ENCODE results near the gene MAFG.

The MAFG gene

DNA sequence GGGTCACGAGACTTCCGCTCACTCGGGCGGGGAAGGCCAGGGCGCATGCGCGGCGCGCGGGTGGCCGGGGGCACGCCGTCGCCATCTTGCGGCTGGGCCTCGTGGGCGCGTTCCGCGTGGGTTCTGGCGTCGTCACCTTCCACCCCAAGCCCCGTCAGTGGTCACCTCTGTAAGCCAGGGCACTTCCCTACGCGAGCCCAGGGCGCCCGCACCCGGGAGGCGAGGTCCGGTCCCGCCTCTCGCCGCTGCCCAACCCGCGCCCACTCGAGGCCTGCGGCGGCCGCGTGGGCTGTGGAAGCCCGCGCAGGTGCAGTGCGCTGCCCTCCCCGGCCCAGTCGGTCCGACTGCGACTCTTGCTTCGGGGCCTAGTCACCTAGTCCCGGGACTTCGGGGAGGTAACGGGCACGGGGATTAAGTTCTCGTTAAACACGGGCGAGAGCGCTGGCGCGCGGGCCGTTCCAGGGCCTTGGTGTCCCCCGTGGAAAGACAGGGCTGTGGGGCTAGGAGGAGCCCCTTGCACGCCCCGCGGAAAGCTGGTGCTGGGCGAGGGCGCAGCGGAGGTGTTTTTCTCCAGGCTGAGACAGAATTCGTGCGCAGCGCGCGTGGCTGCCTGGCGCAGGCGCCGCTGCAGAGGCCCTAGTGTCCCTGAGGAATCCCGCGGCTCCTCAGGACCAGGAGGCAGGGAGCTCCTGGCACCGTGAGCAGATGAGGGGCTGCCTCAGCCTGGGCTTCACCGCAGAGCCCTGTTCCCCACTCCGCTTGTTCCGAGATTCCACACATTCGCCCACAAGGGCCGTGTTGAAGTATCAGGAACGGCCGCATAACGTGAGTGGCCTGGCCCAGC, 55.9 kb downstream of the MAFG start:
- peak; percentile 97 for DNase-seq (ENCODE audit: extremely low spot score, insufficient read length, low read depth)
- peak; percentile 58 for FAIRE-seq

DNA sequence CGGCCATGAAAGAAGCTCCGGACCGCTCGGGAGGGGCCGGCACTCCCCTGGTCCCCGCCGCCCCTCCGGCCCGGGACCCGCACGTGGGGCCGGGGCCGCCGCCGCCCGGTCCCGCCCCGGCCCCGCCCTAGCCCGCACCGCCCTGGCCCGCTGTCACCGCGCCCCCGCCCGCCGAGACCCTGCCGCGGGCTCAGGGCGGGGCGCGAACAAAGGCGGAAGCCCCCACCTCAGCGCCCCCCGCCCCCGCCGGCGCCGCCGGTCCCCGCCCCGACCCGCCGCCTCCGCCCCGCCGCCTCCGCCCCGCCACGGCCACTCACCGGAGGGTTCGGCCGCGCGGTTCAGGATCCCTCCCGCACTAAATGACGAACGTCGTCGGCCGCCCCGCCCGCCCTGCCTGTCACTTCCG, 56.6 kb downstream of the MAFG start, which contains the start of gene ARHGDIA:
TSS of gene ARHGDIA (minus strand) at position 357 of the 406 bp plus-strand sequence. CDS start 1,407 bp downstream, outside the sequence.
- DNase-seq (ENCODE audit: extremely low spot score, insufficient read length, low read depth) (no peak), FAIRE-seq (no peak)

DNA sequence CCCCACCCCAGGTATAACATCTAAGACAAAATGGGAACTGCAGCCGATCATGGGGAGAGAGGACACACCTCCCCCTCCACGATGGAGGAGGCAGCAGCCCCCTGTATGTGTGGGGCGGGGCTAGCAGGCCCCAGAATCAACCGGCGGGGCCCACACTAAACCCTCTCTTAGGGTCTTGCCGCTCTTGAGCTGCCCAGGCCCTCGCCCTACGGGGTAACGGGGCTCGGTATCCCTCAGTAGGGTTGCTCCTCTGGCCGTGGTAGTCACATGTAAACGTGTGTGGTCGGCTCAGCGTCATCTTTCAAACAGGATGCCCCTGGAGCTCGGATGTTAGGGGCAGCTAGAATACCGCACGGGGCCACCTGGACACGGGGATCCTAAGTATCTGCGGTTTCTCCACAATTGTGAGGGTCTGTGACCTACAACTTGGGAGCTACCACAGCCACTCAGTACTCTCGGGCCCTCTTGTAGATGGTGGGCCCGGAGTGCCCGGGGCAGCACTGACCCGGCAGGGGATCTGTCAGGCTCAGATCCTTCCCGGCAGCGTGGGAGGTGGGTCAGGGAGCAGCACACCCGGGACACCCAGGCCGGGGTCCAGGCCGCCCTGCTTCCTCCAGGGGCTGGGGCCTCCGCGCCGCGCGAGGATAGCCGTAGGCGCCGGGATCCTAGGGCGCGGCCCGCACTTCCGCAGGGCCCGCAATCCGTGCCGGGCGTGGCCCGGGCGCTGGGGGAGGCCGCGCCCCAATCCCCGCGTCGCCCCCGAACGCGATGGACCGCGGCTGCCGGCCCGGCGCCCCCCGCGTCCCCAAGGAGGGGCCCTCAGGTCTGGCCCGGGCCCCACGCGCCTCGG, 57.2 kb downstream of the MAFG start:
- no peak for DNase-seq (ENCODE audit: extremely low spot score, insufficient read length, low read depth)
- no peak for FAIRE-seq

DNA sequence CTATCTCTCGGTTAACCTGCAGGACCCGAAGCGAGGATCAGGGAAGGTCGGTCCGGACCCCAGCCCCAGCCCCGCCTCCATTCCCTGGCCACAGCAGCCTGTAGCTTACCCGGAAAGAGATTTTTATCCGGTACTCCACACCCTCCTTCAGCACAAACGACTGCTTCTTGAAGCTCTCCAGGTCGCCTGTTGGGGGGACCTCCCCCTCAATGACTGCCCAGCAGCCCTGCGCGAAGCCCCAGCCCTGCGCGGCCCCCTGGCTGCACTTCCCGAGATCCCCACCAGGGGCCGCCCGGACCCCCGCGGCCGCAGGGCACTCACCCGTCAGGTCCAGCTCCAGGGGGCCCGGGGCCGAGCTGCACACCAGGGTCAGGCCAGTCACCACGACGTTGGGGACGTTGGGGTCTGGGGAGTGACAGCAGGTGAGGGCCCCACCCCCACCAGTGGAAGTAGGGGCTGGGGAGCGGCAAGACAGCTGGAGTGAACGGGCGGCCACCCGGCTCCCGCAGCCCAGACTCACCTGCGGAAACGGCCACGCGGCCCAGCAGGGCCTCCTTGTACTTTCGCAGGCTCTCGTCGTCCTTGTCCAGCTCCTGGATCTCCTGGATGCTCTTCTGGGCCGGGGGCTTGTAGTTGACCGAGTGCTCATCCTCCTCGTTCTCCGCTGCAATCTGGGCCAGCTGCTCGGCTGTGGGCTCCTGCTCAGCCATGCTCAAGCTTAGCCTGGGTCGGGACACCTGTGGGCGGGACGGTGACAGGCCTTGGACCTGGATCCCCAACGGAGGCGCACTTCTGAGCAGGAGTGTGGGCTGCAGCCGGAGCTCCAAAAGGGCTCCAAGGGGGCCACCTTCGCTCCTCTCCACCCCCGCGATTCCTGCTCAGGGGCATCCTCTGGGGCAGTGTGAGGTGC, 58.1 kb downstream of the MAFG start:
- FAIRE-seq (no peak), DNase-seq (ENCODE audit: extremely low spot score, insufficient read length, low read depth) (no peak)

DNA sequence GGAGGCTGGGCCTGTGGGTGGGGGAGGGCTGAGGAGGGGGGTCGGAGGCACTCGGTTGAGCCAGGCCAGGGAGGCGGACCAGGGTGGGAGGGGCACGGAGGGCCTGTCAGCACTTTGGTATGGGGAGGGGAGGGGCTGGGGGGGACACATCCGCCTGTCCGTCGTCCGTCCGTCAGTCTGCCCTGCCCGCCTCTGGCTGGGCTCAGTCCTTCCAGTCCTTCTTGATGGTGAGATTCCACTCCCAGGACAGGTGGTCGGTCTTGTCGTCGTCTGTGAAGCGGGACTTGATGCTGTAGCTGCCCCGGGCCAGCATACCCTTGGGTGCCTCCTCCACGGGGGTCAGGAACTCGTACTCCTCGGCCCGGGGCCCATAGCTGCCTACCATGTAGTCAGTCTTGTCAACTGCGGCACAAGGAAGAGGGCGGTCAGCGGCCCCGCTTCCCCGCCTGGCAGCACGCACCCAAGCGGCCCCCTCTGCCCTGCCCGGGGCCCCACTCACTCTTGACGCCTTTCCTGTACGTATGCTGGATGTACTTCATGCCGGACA, 58.8 kb downstream of the MAFG start:
- no peak for FAIRE-seq
- no peak for DNase-seq (ENCODE audit: extremely low spot score, insufficient read length, low read depth)

All from GM18507 (cell line).